Measurements from ENCODE around the gene C9orf50. TPM values are rescaled to one million over a fixed set of nuclear protein-coding genes. Genes with fewer than 3 reads are reported as not detected.

Gene C9orf50
- total RNA-seq, 1 experiment from 2014 or later: not detected

- Histone ChIP-seq H3K4me3 (ENCODE audit: low read depth, low read length) (no peak overlapping the region), H3K4me1 (peaks cover 9% of the 10 kb centered on the region; the same call in 1 of the 2 replicates), H3K9me3 (0 out of 2 replicates have a peak, but pooled peaks cover 7% of the 10 kb centered on the region), H3K27me3 (replicated peaks; ENCODE audit: control insufficient read depth, insufficient read depth, low read length) (no peaks in the 10 kb centered on the region), H3K36me3 (ENCODE audit: control insufficient read depth, insufficient read depth, low read length) (no peaks in the 10 kb centered on the region)
- Mint-ChIP-seq H3K9me3 (ENCODE audit: unreplicated experiment) (peaks cover 21% of the 10 kb centered on the region), H3K27me3 (ENCODE audit: insufficient read depth, unreplicated experiment) (no peaks in the 10 kb centered on the region), H3K36me3 (ENCODE audit: insufficient read depth, unreplicated experiment) (peaks cover 6% of the 10 kb centered on the region), H3K4me3 (ENCODE audit: unreplicated experiment) (no peak overlapping the region), H3K27ac (ENCODE audit: unreplicated experiment) (peak overlapping the region; percentile 23), H3K4me1 (ENCODE audit: low read depth, unreplicated experiment) (peaks cover 9% of the 10 kb centered on the region)
- intact Hi-C loops (cut with micrococcal nuclease; ENCODE audit: unreplicated experiment): no loop called here
- DNase-seq: no peak
- ChIA-PET POLR2A (no interaction called here), CTCF (no interaction called here)
- no TSS peak for BruUV-seq (replicated peaks)
- TF ChIP-seq CTCF (IDR thresholded peaks at IDR 0.05; ENCODE audit: insufficient read depth in 1 of 2, low read depth in 1 of 2, low read length in 1 of 2, severe bottlenecking in 1 of 2, unreplicated experiment in 1 of 2): no peak
These were observed 44.1 kb downstream of the C9orf50 start for GRCh38 chr9:129576546-129577543.

GRCh38 chr9:129575818-129576217 lies 45.1 kb downstream of the C9orf50 start:
- Histone ChIP-seq H3K27me3 (replicated peaks; ENCODE audit: control insufficient read depth, insufficient read depth, low read length) (no peaks in the 10 kb centered on the region), H3K9me3 (0 out of 2 replicates have a peak, but pooled peaks cover 6% of the 10 kb centered on the region), H3K4me1 (peaks cover 15% of the 10 kb centered on the region), H3K4me3 (ENCODE audit: low read depth, low read length) (no peak overlapping the region), H3K36me3 (ENCODE audit: control insufficient read depth, insufficient read depth, low read length) (no peaks in the 10 kb centered on the region)
- no peaks in the 10 kb centered on the region for H3K27me3 Mint-ChIP-seq (ENCODE audit: insufficient read depth, unreplicated experiment)
- H3K4me1 Mint-ChIP-seq (ENCODE audit: low read depth, unreplicated experiment): peaks cover 13% of the 10 kb centered on the region
- no peak for TF ChIP-seq CTCF (IDR thresholded peaks at IDR 0.05; ENCODE audit: insufficient read depth in 1 of 2, low read depth in 1 of 2, low read length in 1 of 2, severe bottlenecking in 1 of 2, unreplicated experiment in 1 of 2)
- peaks cover 6% of the 10 kb centered on the region for H3K36me3 Mint-ChIP-seq (ENCODE audit: insufficient read depth, unreplicated experiment)
- BruUV-seq (replicated peaks): no TSS peak
- H3K27ac Mint-ChIP-seq (ENCODE audit: unreplicated experiment): peak overlapping the region; percentile 7
- ChIA-PET POLR2A (no interaction called here), CTCF (no interaction called here)
- no peak overlapping the region for H3K4me3 Mint-ChIP-seq (ENCODE audit: unreplicated experiment)
- peaks cover 21% of the 10 kb centered on the region for H3K9me3 Mint-ChIP-seq (ENCODE audit: unreplicated experiment)
- no peak for DNase-seq
- intact Hi-C loops (cut with micrococcal nuclease; ENCODE audit: unreplicated experiment): no loop called here

GRCh38 chr9:129574911-129575585 lies 45.9 kb downstream of the C9orf50 start:
- no peaks in the 10 kb centered on the region for H3K27me3 Mint-ChIP-seq (ENCODE audit: insufficient read depth, unreplicated experiment)
- POLR2A ChIA-PET: no interaction called here
- CTCF ChIA-PET: no interaction called here
- intact Hi-C loops (cut with micrococcal nuclease; ENCODE audit: unreplicated experiment): no loop called here
- Histone ChIP-seq H3K4me3 (ENCODE audit: low read depth, low read length) (no peak overlapping the region), H3K27me3 (replicated peaks; ENCODE audit: control insufficient read depth, insufficient read depth, low read length) (no peaks in the 10 kb centered on the region), H3K36me3 (ENCODE audit: control insufficient read depth, insufficient read depth, low read length) (no peaks in the 10 kb centered on the region), H3K4me1 (peaks cover 17% of the 10 kb centered on the region), H3K9me3 (0 out of 2 replicates have a peak, but pooled peaks cover 4% of the 10 kb centered on the region)
- BruUV-seq (replicated peaks): no TSS peak
- H3K4me3 Mint-ChIP-seq (ENCODE audit: unreplicated experiment): no peak overlapping the region
- H3K27ac Mint-ChIP-seq (ENCODE audit: unreplicated experiment): no peak overlapping the region
- H3K36me3 Mint-ChIP-seq (ENCODE audit: insufficient read depth, unreplicated experiment): peaks cover 7% of the 10 kb centered on the region
- peaks cover 21% of the 10 kb centered on the region for H3K9me3 Mint-ChIP-seq (ENCODE audit: unreplicated experiment)
- no peak for TF ChIP-seq CTCF (IDR thresholded peaks at IDR 0.05; ENCODE audit: insufficient read depth in 1 of 2, low read depth in 1 of 2, low read length in 1 of 2, severe bottlenecking in 1 of 2, unreplicated experiment in 1 of 2)
- no peak for DNase-seq
- H3K4me1 Mint-ChIP-seq (ENCODE audit: low read depth, unreplicated experiment): peaks cover 21% of the 10 kb centered on the region
